Measurements from ENCODE around the gene AKAP14. TPM values are rescaled to one million over a fixed set of nuclear protein-coding genes. Genes with fewer than 3 reads are reported as not detected.

The AKAP14 gene
- total and polyA plus RNA-seq, 2 of the 8 experiments (the other 6 are each of a cell fraction or from before 2014, with no cell fraction given): 0.79 to 1.3 TPM

DNA sequence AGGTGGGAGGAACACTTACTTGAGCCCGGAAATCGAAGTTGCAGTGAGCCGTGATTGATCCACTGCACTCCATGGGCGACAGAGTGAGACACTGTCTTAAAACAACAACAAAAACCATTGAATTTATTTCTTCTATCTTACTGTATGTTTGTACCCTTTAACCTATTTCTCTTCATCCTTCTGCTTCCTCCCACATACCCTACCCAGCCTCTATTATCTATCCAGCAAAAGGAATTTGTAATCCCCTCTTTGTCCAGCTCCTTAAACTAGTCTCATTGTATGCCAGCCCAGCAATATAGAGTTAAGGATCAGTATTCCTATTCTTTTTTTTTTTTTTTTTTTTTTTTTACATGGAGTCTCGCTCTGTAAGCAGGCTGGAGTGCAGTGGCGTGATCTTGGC is 49.8 kb downstream of the AKAP14 start:
- CTCF ChIA-PET (ENCODE audit: partially characterized antibody): no interaction called here
- Histone ChIP-seq H2AFZ (ENCODE audit: low read length) (no peak overlapping the region), H4K20me1 (replicated peaks in 1 of 2; ENCODE audit: control insufficient read depth in 1 of 2, insufficient read depth in 2 of 2, low read length in 2 of 2) (no peaks in the 10 kb centered on the region), H3K14ac (ENCODE audit: insufficient read length) (no peak overlapping the region), H2BK12ac (ENCODE audit: low read depth, low read length) (no peak overlapping the region), H2BK15ac (ENCODE audit: low read length) (no peak overlapping the region), H3K4ac (replicated peaks; ENCODE audit: insufficient read length, low read depth, low read length) (no peak overlapping the region), H3K4me2 (ENCODE audit: insufficient read depth in 1 of 2, low read depth in 2 of 2, low read length in 2 of 2) (no peak overlapping the region), H3K56ac (replicated peaks; ENCODE audit: insufficient read length, low read depth, low read length) (no peak overlapping the region), H3K36me3 (ENCODE audit: control insufficient read depth in 2 of 4, insufficient read depth in 4 of 4, low read length in 3 of 4) (no peaks in the 10 kb centered on the region), H3K23me2 (ENCODE audit: low read depth, low read length) (no peaks in the 10 kb centered on the region; the same call in 1 of the 2 replicates), H4K5ac (ENCODE audit: insufficient read length, low read depth, low read length) (no peak overlapping the region), H2BK120ac (replicated peaks; ENCODE audit: low read depth, low read length) (no peak overlapping the region), H3K27ac (ENCODE audit: low read depth, low read length) (no peak overlapping the region), H3K27me3 (replicated peaks in 1 of 4; ENCODE audit: control insufficient read depth in 3 of 4, extremely low read depth in 1 of 4, insufficient read depth in 3 of 4, low read length in 3 of 4) (no peaks in the 10 kb centered on the region), H2AK5ac (ENCODE audit: low read depth, low read length) (no peak overlapping the region), H2BK5ac (ENCODE audit: low read depth, low read length) (no peak overlapping the region), H4K8ac (ENCODE audit: extremely low read depth, insufficient read depth, low read length) (no peak overlapping the region), H4K91ac (replicated peaks; ENCODE audit: insufficient read length, low read length) (no peak overlapping the region), H3K79me2 (ENCODE audit: control insufficient read depth in 1 of 2, insufficient read depth in 2 of 2, low read length in 2 of 2) (no peaks in the 10 kb centered on the region), H3K79me1 (ENCODE audit: low read depth, low read length) (no peaks in the 10 kb centered on the region), H2BK20ac (ENCODE audit: low read length) (no peak overlapping the region), H3K18ac (ENCODE audit: extremely low read depth, low read length) (no peak overlapping the region), H3K4me1 (replicated peaks in 1 of 4; ENCODE audit: control insufficient read depth in 3 of 4, insufficient read depth in 4 of 4, low read length in 3 of 4) (no peaks in the 10 kb centered on the region), H3K4me3 (ENCODE audit: extremely low read depth in 1 of 4, insufficient read depth in 2 of 4, low read depth in 3 of 4, low read length in 4 of 4) (no peak overlapping the region), H3K23ac (ENCODE audit: insufficient read length) (no peak overlapping the region), H3K9me3 (ENCODE audit: insufficient read depth in 2 of 2, low read depth in 1 of 2, low read length in 1 of 2) (no peaks in the 10 kb centered on the region), H3K9ac (replicated peaks in 1 of 4; ENCODE audit: extremely low read depth in 1 of 4, low read depth in 3 of 4, low read length in 3 of 4) (no peak overlapping the region)
- POLR2A ChIA-PET (ENCODE audit: partially characterized antibody): no interaction called here
- no peak for DNase-seq (ENCODE audit: low read depth in 1 of 2, low spot score in 2 of 2)
- 94% methylated on average over 5 of the region's 6 CpGs; no CpG with 5 or more reads in 1 of the 2 experiments for WGBS, 2 experiments (ENCODE audit: extremely low coverage in 1 of 2, insufficient coverage in 1 of 2, insufficient read length in 1 of 2, insufficient replicate concordance in 2 of 2, low coverage in 1 of 2, low lambda C conversion rate in 2 of 2, missing lambda C conversion rate in 1 of 2)
- FAIRE-seq: no peak
- TF ChIP-seq EZH2 (IDR thresholded peaks at IDR 0.05; ENCODE audit: low read depth, low read length, severe bottlenecking): no peak
